ENCODE results near the gene FPR2. TPM values are rescaled to one million over a fixed set of nuclear protein-coding genes. Genes with fewer than 3 reads are reported as not detected.
A peak's percentile ranks its signal among the peaks of the same experiment; 100 is the strongest.

The FPR2 gene
- total and polyA plus RNA-seq, 8 donors: 0.48 to 2.9 (median 1.3) TPM; not detected in 2

DNA sequence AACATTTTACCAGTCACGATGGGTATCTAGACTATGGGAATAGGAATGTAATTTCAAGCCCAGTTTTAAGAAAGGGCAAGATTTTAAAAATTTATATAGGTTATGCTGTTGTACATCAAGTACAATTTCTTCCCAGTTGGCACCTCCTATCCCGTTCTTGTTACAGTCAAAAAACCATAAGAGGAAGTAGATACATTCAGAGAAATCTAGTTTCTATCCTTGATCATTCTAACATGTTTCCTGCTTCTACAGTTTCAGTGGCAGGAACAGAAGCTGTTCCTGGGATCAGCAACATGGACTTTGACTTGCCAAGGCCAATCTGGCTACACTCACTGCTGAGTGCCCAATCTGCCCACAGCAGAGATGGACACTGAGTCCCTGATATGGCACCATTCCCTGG lies 19.3 kb downstream of the FPR2 start:
- Histone ChIP-seq H3K4me3 (no peak overlapping the region), H3K27ac (no peak overlapping the region), H3K9me3 (no peaks in the 10 kb centered on the region), H3K4me1 (peaks cover 0 to 10% (median 4%) of the 10 kb centered on the region in 4 donors), H3K36me3 (no peaks in the 10 kb centered on the region), H3K27me3 (peaks cover 0 to 64% (median 0%) of the 10 kb centered on the region in 3 donors)
- WGBS, 5 donors: 38 to 57% (median 45%) methylated on average over 2 of the region's 2 CpGs
- TF ChIP-seq, protein P1, sequence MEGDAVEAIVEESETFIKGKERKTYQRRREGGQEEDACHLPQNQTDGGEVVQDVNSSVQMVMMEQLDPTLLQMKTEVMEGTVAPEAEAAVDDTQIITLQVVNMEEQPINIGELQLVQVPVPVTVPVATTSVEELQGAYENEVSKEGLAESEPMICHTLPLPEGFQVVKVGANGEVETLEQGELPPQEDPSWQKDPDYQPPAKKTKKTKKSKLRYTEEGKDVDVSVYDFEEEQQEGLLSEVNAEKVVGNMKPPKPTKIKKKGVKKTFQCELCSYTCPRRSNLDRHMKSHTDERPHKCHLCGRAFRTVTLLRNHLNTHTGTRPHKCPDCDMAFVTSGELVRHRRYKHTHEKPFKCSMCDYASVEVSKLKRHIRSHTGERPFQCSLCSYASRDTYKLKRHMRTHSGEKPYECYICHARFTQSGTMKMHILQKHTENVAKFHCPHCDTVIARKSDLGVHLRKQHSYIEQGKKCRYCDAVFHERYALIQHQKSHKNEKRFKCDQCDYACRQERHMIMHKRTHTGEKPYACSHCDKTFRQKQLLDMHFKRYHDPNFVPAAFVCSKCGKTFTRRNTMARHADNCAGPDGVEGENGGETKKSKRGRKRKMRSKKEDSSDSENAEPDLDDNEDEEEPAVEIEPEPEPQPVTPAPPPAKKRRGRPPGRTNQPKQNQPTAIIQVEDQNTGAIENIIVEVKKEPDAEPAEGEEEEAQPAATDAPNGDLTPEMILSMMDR (IDR thresholded peaks at IDR 0.05): no peak
- TF ChIP-seq EP300 (IDR thresholded peaks at IDR 0.05) (no peak), POLR2AphosphoS5 (IDR thresholded peaks at IDR 0.05) (no peak), POLR2A (IDR thresholded peaks at IDR 0.05) (no peak)
- intact Hi-C loops (cut with DNase I; ENCODE audit: low total_unique reads): no loop called here
- DNase-seq: no peak

GRCh38 chr19:51781999-51782398 lies 21.0 kb downstream of the FPR2 start:
- WGBS, 5 donors: 51 to 52% (median 51%) methylated on average over 3 of the region's 3 CpGs
- intact Hi-C loops (cut with DNase I; ENCODE audit: low total_unique reads): no loop called here
- Histone ChIP-seq H3K36me3 (no peaks in the 10 kb centered on the region), H3K9me3 (no peaks in the 10 kb centered on the region), H3K4me1 (peaks cover 0 to 10% (median 4%) of the 10 kb centered on the region in 4 donors), H3K4me3 (no peak overlapping the region), H3K27ac (no peak overlapping the region), H3K27me3 (peaks cover 0 to 58% (median 0%) of the 10 kb centered on the region in 3 donors)
- no peak for DNase-seq
- TF ChIP-seq, protein P1 (IDR thresholded peaks at IDR 0.05): no peak
- no peak for TF ChIP-seq EP300 (IDR thresholded peaks at IDR 0.05)

GRCh38 chr19:51783372-51783771 lies 22.4 kb downstream of the FPR2 start:
- no peaks in the 10 kb centered on the region for H3K4me1 ChIP-seq
- 24 to 35% (median 31%) methylated on average over 3 of the region's 3 CpGs for WGBS, 5 donors
- H3K27me3 ChIP-seq: peaks cover 0 to 45% (median 0%) of the 10 kb centered on the region in 3 donors
- DNase-seq: peak in 1 of 2 donors; percentile 21
- no peak overlapping the region for H3K4me3 ChIP-seq
- no peak overlapping the region for H3K27ac ChIP-seq
- no peak for TF ChIP-seq EP300 (IDR thresholded peaks at IDR 0.05)
- no peak for TF ChIP-seq POLR2AphosphoS5 (IDR thresholded peaks at IDR 0.05)
- TF ChIP-seq POLR2A (IDR thresholded peaks at IDR 0.05): no peak
- intact Hi-C loops (cut with DNase I; ENCODE audit: low total_unique reads): no loop called here
- H3K36me3 ChIP-seq: no peaks in the 10 kb centered on the region
- peaks cover 0 to 6% (median 2%) of the 10 kb centered on the region in 4 donors for H3K9me3 ChIP-seq

GRCh38 chr19:51784109-51784785 lies 23.3 kb downstream of the FPR2 start:
- H3K27ac ChIP-seq: peak overlapping the region in 1 of 5 donors; percentile 31
- H3K36me3 ChIP-seq: no peaks in the 10 kb centered on the region
- no peak for DNase-seq
- intact Hi-C loops (cut with DNase I; ENCODE audit: low total_unique reads): no loop called here
- no peaks in the 10 kb centered on the region for H3K4me1 ChIP-seq
- H3K4me3 ChIP-seq: no peak overlapping the region
- 63 to 72% (median 67%) methylated on average over 6 of the region's 6 CpGs for WGBS, 5 donors
- H3K27me3 ChIP-seq: peaks cover 0 to 40% (median 0%) of the 10 kb centered on the region in 3 donors
- no peak for TF ChIP-seq POLR2AphosphoS5 (IDR thresholded peaks at IDR 0.05)
- no peak for TF ChIP-seq POLR2A (IDR thresholded peaks at IDR 0.05)
- peaks cover 0 to 6% (median 2%) of the 10 kb centered on the region in 4 donors for H3K9me3 ChIP-seq

DNA sequence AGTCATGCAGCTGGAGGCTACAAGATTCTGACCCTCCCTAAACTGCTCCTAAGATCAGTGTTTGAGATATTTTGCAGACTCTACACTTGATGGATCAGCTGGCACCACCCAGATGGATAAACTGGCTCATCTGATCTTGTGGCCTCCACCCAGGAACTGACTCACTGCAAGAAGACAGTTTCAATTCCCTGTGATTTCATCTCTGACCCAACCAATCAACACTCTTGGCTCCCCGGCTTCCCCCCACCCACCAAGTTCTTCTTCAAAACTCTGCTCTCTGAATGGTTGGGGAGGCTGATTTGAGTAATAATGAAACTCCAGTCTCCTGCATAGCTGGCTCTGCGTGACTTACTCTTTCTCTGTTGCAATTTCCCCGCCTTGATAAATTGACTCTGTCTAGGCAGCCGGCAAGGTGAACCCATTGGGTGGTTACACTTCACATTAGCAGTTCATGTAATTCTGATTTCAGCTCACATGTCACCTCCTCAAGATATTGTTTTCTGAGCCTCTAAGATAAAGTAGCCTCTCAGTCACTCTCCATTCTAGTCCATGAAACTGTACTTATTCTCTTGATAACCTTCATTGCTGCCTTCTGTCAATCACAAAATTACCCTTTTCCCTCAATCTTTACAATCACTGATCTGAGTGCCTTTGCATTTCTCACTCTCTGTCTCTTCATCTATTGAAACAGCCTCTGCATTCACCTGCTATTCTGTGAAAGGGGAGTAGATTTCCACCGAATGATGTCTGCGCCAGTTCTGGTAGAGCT lies 24.1 kb downstream of the FPR2 start:
- no peaks in the 10 kb centered on the region for H3K4me1 ChIP-seq
- H3K36me3 ChIP-seq: no peaks in the 10 kb centered on the region
- H3K27me3 ChIP-seq: peaks cover 0 to 37% (median 0%) of the 10 kb centered on the region in 3 donors
- WGBS, 5 donors: 59 to 77% (median 62%) methylated on average over 6 of the region's 6 CpGs
- peak overlapping the region in 2 of 5 donors; percentile 30 to 31 for H3K27ac ChIP-seq
- DNase-seq: peak in 1 of 2 donors; percentile 32
- H3K4me3 ChIP-seq: no peak overlapping the region
- H3K9me3 ChIP-seq: peaks cover 0 to 6% (median 2%) of the 10 kb centered on the region in 4 donors
- TF ChIP-seq POLR2AphosphoS5 (IDR thresholded peaks at IDR 0.05) (no peak), EP300 (IDR thresholded peaks at IDR 0.05) (no peak), POLR2A (IDR thresholded peaks at IDR 0.05) (no peak)
- TF ChIP-seq, protein P1 (IDR thresholded peaks at IDR 0.05): no peak
- intact Hi-C loops (cut with DNase I; ENCODE audit: low total_unique reads): no loop called here

Data from stomach (tissue), 9 donors.